CD14-positive monocyte (primary cell): ENCODE results near the gene SPO11. TPM values are rescaled to one million over a fixed set of nuclear protein-coding genes. Genes with fewer than 3 reads are reported as not detected.

Source experiments
- DNase-seq, 3 donors: peaks; one replicate each; pipeline ENCODE4 v3.0.0-alpha.2; 2011 to 2022
- H2AFZ ChIP-seq: 2 replicates; pipeline ENCODE4 v1.6.0; 2012; ENCODE audit warnings: mild to moderate bottlenecking, low read depth, low read length, inconsistent platforms; ENCODE audit not compliant: insufficient read depth, poor library complexity, severe bottlenecking
- H3K27ac ChIP-seq, 2 donors: 1 replicate in 1 of 2; 2 replicates in 1 of 2; pipeline ENCODE4 v1.5.1; 2012 to 2013; ENCODE audit warnings: low read length in 2 of 2, control low read depth in 1 of 2, inconsistent platforms in 1 of 2, low read depth in 1 of 2, mild to moderate bottlenecking in 1 of 2
- H3K27me3 ChIP-seq, 2 donors: one replicate each; pipeline versions ENCODE4 v1.6.0 to v1.6.1; 2011 to 2013; ENCODE audit warnings: low read length in 2 of 2; ENCODE audit not compliant: control insufficient read depth in 2 of 2, insufficient read depth in 2 of 2
- H3K36me3 ChIP-seq, 2 donors: replicated peaks in 1 of 2; 1 replicate in 1 of 2; 2 replicates in 1 of 2; pipeline versions ENCODE4 v1.5.1 to v1.6.1; 2012 to 2013; ENCODE audit warnings: low read length in 2 of 2, control low read depth in 1 of 2, inconsistent platforms in 1 of 2, mild to moderate bottlenecking in 1 of 2; ENCODE audit not compliant: insufficient read depth in 2 of 2, control insufficient read depth in 1 of 2
- H3K4me1 ChIP-seq, 2 donors: 1 replicate in 1 of 2; 2 replicates in 1 of 2; pipeline versions ENCODE4 v1.5.1 to v1.6.1; 2012 to 2013; ENCODE audit warnings: low read length in 2 of 2, control low read depth in 1 of 2, inconsistent platforms in 1 of 2, mild to moderate bottlenecking in 1 of 2, moderate library complexity in 1 of 2; ENCODE audit not compliant: insufficient read depth in 2 of 2, control insufficient read depth in 1 of 2
- H3K4me2 ChIP-seq: replicated peaks from 2 replicates; pipeline ENCODE3; 2012; ENCODE audit warnings: low read length, moderate library complexity, mild to moderate bottlenecking; ENCODE audit not compliant: poor library complexity, severe bottlenecking; ENCODE audit errors: extremely low read depth
- H3K4me3 ChIP-seq, 3 experiments: fragments of 200-600 bp in 1 of 3; sonication (generic) in 1 of 3; replicated peaks in 1 of 3; 1 replicate in 2 of 3; 2 replicates in 1 of 3; pipeline ENCODE4 v1.5.1; 2011 to 2013; ENCODE audit warnings: low read length in 3 of 3, mild to moderate bottlenecking in 3 of 3, control low read depth in 2 of 3, low read depth in 2 of 3, inconsistent platforms in 1 of 3, moderate library complexity in 1 of 3
- H3K79me2 ChIP-seq: 2 replicates; pipeline ENCODE4 v1.6.0; 2012; ENCODE audit warnings: mild to moderate bottlenecking, control low read depth, inconsistent platforms, low read length, moderate library complexity; ENCODE audit not compliant: insufficient read depth
- H3K9ac ChIP-seq: 2 replicates; pipeline ENCODE4 v1.6.0; 2017; ENCODE audit warnings: low read length, mild to moderate bottlenecking; ENCODE audit not compliant: insufficient read depth, poor library complexity, severe bottlenecking
- H3K9me3 ChIP-seq, 2 donors: replicated peaks in 1 of 2; 1 replicate in 1 of 2; 2 replicates in 1 of 2; pipeline versions ENCODE4 v1.5.1 to v1.6.1; 2012 to 2013; ENCODE audit warnings: low read length in 2 of 2, control low read depth in 1 of 2; ENCODE audit not compliant: control insufficient read depth in 1 of 2, insufficient read depth in 1 of 2
- H4K20me1 ChIP-seq: 2 replicates; pipeline ENCODE4 v1.6.0; 2012; ENCODE audit warnings: mild to moderate bottlenecking, low read length, control low read depth, moderate library complexity; ENCODE audit not compliant: insufficient read depth
- H3K27ac Mint-ChIP-seq, 7 donors: one replicate each; pipeline ENCODE4 v1.8.0; 2020; ENCODE audit warnings: mild to moderate bottlenecking in 7 of 7, mixed read lengths in 7 of 7, moderate library complexity in 6 of 7, inconsistent platforms in 2 of 7
- H3K27me3 Mint-ChIP-seq, 3 donors: one replicate each; pipeline ENCODE4 v1.8.0; 2021 to 2022; ENCODE audit warnings: low read depth in 3 of 3, mild to moderate bottlenecking in 3 of 3, mixed read lengths in 3 of 3, moderate library complexity in 3 of 3, inconsistent platforms in 1 of 3
- H3K36me3 Mint-ChIP-seq, 2 donors: one replicate each; pipeline ENCODE4 v1.8.0; 2020; ENCODE audit warnings: mixed read lengths in 2 of 2, inconsistent platforms in 1 of 2, mild to moderate bottlenecking in 1 of 2
- H3K4me1 Mint-ChIP-seq: one replicate; pipeline ENCODE4 v1.8.0; 2020; ENCODE audit warnings: mild to moderate bottlenecking, mixed read lengths
- H3K4me3 Mint-ChIP-seq, 2 donors: one replicate each; pipeline ENCODE4 v1.8.0; 2020; ENCODE audit warnings: mild to moderate bottlenecking in 2 of 2, mixed read lengths in 2 of 2, moderate library complexity in 1 of 2
- H3K9me3 Mint-ChIP-seq, 7 donors: one replicate each; pipeline ENCODE4 v1.8.0; 2020 to 2022; ENCODE audit warnings: mixed read lengths in 7 of 7, mild to moderate bottlenecking in 6 of 7, moderate library complexity in 6 of 7, inconsistent platforms in 2 of 7
- WGBS: methylation state at CpG from one replicate; pipeline ENCODE4 v1.1.5; 2013; ENCODE audit warnings: missing lambda C conversion rate; ENCODE audit not compliant: insufficient coverage; 5-methylcytosine and 5-hydroxymethylcytosine counted together
- intact Hi-C, 2 donors: fragments of 100-400 bp; cut with micrococcal nuclease; formaldehyde crosslinking; loops; one replicate each; pipeline versions ENCODE4 v1.15.0 to v1.15.1; 2023
- polyA plus RNA-seq, 3 donors: library from polyadenylated mRNA; depleted of rRNA in 1 of 3; unstranded in 2 of 3; stranded (reverse) in 1 of 3; fragments of 300-500 nt in 2 of 3; fragments of >200 nt in 1 of 3; fragmentation: Illumina TruSeq in 2 of 3; gene quantifications; 1 replicate in 2 of 3; 2 replicates in 1 of 3; pipeline ENCODE4 v1.2.3, GENCODE V29; 2012 to 2021
- TF ChIP-seq, protein P1 (sequence below): fragments of 200-600 bp; IDR thresholded peaks from one replicate; pipeline ENCODE4 v1.8.0; 2022; ENCODE audit warnings: antibody characterized with exemption, mild to moderate bottlenecking

SPO11 gene
- polyA plus RNA-seq, 3 donors, result not detected

DNA sequence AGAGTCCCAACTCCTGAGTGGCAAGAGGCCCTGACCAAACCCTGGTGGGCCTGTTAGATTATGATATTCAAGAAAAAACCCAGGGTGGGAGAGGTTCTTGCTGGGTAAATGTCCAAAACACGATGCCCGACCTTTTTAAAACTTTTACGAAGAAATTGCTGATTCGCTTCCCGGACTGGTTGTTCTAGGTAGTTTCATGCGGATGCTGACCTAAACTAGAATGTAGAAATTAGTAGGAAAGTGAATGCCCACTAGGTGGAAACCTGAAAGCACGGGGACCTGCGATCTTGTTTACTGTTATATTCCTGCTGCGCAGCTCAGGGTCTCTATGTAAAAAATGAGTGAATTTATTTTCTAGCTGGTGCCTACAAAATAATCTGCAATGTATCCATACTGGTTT, 23.7 kb downstream of the SPO11 start:
- TF ChIP-seq, protein P1, sequence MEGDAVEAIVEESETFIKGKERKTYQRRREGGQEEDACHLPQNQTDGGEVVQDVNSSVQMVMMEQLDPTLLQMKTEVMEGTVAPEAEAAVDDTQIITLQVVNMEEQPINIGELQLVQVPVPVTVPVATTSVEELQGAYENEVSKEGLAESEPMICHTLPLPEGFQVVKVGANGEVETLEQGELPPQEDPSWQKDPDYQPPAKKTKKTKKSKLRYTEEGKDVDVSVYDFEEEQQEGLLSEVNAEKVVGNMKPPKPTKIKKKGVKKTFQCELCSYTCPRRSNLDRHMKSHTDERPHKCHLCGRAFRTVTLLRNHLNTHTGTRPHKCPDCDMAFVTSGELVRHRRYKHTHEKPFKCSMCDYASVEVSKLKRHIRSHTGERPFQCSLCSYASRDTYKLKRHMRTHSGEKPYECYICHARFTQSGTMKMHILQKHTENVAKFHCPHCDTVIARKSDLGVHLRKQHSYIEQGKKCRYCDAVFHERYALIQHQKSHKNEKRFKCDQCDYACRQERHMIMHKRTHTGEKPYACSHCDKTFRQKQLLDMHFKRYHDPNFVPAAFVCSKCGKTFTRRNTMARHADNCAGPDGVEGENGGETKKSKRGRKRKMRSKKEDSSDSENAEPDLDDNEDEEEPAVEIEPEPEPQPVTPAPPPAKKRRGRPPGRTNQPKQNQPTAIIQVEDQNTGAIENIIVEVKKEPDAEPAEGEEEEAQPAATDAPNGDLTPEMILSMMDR, result no peak
- peaks cover 39% of the 10 kb centered on the region for H4K20me1 ChIP-seq
- 100% methylated on average over 7 of the region's 9 CpGs for WGBS
- no peak overlapping the region for H3K4me3 Mint-ChIP-seq
- no peak overlapping the region for H2AFZ ChIP-seq
- no peak overlapping the region for H3K4me2 ChIP-seq
- H3K36me3 Mint-ChIP-seq, result peaks cover 24 to 38% of the 10 kb centered on the region in 2 donors
- H3K27me3 Mint-ChIP-seq, result peaks cover 6 to 11% (median 7%) of the 10 kb centered on the region in 3 donors
- H3K9me3 Mint-ChIP-seq, result peaks cover 0 to 10% (median 3%) of the 10 kb centered on the region in 7 donors
- H3K9ac ChIP-seq, result no peak overlapping the region
- H3K4me1 Mint-ChIP-seq, result peaks cover 14% of the 10 kb centered on the region
- H3K27ac Mint-ChIP-seq, result no peak overlapping the region
- DNase-seq, result no peak
- no peak overlapping the region for H3K27ac ChIP-seq
- no peaks in the 10 kb centered on the region for H3K9me3 ChIP-seq
- intact Hi-C loops, result no loop called here
- no peak overlapping the region for H3K4me3 ChIP-seq
- peaks cover 0 to 4% of the 10 kb centered on the region in 2 donors for H3K27me3 ChIP-seq
- peaks cover 0 to 31% of the 10 kb centered on the region in 2 donors for H3K36me3 ChIP-seq
- peaks cover 37% of the 10 kb centered on the region for H3K79me2 ChIP-seq
- peaks cover 10 to 14% of the 10 kb centered on the region in 2 donors for H3K4me1 ChIP-seq

DNA sequence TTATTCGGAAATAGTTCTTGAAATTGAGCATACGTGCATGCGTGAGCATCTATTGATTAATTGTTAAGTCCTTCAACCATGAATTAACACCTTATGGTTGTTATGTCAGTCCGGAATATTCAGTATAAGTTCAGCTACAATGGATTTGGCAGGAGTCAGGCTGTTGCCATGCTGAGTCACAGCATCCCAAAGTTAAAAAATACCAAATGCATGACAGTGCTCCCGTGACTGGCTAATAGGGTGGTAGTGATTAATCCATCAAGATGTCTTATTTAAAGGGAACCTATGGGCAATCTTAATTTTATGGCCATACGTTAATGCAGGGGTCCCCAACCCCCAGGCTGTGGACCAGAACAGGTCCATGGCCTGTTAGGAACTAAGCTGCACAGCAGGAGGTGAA, 31.9 kb downstream of the SPO11 start:
- H3K9ac ChIP-seq, result no peak overlapping the region
- intact Hi-C loops, result no loop called here
- no peaks in the 10 kb centered on the region for H3K27me3 ChIP-seq
- H3K9me3 Mint-ChIP-seq, result no peaks in the 10 kb centered on the region
- no peaks in the 10 kb centered on the region for H3K27me3 Mint-ChIP-seq
- 100% methylated on average over 2 of the region's 6 CpGs for WGBS
- H3K4me1 Mint-ChIP-seq, result no peaks in the 10 kb centered on the region
- no peak for DNase-seq
- no peak overlapping the region for H3K27ac Mint-ChIP-seq
- peaks cover 17% of the 10 kb centered on the region for H4K20me1 ChIP-seq
- peaks cover 39 to 40% of the 10 kb centered on the region in 2 donors for H3K36me3 Mint-ChIP-seq
- H3K36me3 ChIP-seq, result peaks cover 30 to 47% of the 10 kb centered on the region in 2 donors
- no peak overlapping the region for H3K27ac ChIP-seq
- H3K9me3 ChIP-seq, result no peaks in the 10 kb centered on the region
- no peak overlapping the region for H3K4me2 ChIP-seq
- H3K4me1 ChIP-seq, result no peaks in the 10 kb centered on the region
- no peak overlapping the region for H2AFZ ChIP-seq
- H3K79me2 ChIP-seq, result peaks cover 8% of the 10 kb centered on the region
- H3K4me3 ChIP-seq, result no peak overlapping the region
- TF ChIP-seq, protein P1, result no peak
- no peak overlapping the region for H3K4me3 Mint-ChIP-seq
